ENCODE data around the gene MPPE1.

MPPE1 gene

DNA sequence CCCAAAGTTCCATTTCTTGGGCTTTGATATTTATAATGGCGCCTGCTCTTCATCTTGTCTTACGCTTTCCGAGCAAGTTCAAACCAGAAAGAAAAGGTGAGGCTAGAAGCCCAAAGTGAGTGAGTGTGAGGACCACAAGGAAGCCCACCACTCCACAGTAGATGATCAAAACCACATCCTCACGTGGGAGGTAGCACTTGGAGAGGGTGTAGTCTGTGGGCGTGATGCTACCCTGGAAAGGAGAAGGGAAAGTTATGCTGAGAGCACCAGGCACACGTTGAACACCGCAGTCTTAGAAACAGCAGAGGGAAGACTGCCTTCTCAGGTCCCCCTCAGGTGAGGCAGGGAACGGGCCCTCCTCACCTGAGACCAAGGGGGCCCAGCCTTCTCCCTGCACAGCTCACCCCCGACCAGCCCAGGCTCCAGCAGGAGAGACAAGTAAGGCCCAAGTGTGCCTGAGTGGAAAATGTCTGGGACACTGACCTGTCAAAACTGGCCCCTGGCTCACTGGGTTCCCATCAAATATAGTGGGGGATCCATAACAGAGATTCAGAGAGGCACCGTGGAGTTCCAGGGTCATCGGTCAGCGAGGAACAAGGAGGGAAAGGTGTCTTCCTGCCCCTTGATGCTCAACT lies 23.6 kb downstream of the MPPE1 start:
- no peak for DNase-seq (ENCODE audit: low read depth)

DNA sequence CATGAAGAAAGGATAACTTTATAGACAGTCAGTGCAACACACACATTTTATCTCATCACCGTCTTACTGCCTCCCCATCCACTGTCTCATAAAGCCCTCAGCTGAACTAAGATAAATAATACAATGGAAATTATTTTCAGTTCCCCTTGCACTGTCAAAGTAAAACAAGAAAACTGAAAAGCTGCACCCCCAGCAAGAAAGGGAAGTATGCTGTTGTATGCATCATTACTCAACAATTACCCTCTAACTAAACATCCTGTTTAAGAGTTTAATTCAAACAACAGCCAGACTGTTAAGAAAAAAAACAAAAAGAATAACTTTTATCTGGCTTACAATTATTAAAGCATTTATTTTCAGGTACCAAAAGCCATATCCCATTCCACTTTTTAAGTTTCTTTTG lies 25.0 kb downstream of the MPPE1 start:
- no peak for DNase-seq (ENCODE audit: low read depth)

DNA sequence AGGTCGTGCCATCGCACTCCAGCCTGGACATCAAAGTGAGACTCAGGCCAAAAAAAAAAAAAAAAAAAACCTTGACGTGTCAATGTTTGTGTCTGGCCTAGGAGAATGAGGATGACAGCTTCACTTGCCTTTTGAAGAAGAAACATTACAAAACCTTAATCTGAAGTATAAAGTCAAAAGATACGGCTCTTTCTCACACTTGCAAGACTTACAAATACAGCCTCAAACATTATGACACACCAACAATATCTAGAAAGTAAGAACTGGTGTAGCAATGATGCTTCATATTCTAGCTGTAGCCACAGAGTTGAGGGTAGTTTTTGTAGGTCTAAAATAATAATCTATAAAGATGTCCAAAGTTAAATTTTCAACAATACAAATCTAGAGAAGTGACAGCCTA lies 25.5 kb downstream of the MPPE1 start:
- no peak for DNase-seq (ENCODE audit: low read depth)

DNA sequence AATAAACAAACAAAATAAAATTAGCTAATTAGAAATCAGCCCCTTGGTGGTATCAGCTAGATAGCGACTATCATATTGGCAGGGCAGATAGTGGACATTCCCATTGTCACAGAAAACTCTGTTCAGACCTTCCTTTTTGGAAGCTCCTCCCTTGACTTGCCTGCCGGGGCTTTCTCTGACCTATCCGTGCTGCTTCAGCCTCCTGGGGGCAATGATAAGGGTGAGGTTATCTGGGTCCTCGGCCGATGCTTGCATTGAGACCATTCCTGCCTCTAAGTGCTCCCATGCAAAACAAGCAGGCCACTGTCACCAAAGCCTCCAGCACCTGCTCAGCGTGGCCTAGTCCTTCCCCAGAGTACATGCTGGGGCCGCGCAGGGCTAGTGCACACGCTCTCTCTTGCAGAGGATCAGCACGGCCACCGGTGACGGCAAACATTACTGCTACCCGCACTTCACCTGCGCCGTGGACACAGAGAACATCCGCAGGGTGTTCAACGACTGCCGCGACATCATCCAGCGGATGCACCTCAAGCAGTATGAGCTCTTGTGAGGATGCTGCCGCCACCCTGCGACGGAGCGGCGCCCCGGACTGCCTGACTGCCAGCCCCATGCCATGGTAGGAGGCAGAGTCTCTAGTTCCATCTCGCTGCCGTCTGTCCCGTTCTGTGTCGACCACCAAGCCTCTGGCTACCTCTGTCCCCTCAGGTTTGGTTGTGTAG lies 27.4 kb downstream of the MPPE1 start:
- no peak for DNase-seq (ENCODE audit: low read depth)

DNA sequence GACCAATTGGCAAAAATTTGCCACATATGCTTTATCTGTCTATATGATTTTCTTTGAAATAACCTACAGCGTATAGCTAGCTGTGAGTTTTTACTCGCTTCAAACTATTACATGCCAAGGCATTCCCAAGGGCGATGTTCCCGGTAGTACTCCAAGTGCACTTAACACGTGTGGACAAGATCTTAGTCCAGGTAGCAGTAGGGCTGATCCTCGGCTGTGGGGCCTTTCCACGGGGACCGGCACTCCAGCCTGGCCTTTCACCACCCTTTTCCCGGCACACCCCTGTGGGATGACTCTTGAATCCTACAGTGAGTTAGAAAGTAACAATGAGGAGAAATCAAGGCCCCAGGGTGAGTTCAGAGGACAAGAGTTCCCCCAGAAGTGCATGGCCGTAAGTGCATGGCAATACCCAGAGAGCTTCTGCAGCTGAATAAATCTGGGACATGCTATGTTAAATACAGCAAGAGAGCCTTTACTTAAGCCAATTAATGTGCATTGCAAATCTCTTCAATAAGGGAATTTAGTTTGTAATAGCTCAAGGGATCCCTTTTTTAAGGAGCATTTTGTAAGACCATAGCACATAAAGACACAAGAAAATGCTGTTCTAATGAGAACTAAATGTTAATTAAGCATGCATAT lies 30.5 kb downstream of the MPPE1 start:
- DNase-seq (ENCODE audit: low read depth), result no peak

DNA sequence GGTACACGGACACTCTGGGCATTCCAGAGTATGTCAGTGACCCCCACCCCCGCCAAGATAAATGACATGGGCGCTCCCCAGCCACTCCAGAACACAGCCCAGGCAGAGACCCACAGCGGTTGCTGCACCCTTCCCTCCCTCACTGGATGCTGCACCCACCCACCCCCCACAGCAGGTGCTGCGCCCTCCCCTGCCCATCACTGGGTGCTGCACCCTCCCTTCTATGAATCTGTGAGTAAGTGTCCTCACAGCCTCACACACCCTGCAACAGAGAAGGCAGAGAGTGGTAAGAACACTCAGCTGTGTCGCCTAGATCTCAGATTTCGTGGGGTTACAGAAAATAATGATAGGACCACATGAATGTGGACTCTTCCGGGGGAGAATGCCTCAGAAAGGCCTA lies 33.4 kb downstream of the MPPE1 start:
- no peak for DNase-seq (ENCODE audit: low read depth)

DNA sequence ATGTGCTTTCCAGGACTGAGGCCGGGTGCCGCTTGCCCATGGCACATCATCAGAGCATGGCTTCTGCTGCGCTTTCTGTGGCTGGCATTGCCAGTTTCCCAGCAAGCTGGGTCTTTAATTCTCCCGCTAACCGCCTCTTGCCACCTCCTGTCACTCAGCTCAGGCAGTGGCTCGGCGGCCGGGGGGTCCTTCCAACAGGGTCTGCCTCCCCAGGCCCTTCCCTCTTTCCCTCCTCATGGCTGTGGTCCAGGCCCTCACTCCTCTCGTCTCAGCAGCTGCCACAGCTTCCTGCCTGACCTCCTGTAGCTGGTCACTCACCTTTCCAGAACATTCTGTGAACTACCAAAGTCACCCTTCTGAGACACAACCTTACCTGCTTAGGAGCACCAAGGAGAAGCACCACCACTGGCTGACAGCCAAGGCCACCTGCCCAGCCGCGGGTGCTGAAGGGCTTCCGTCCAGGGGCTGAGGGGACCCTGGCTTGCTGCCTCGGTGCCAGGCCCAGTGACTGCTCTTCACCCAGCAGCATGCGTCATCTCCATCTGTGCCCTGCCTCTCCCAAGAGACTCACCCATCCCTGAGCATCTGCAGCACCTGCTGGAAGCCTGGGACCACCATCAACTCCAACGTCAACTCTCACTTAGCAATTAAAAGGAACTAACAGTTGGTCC lies 34.3 kb downstream of the MPPE1 start:
- no peak for DNase-seq (ENCODE audit: low read depth)

DNA sequence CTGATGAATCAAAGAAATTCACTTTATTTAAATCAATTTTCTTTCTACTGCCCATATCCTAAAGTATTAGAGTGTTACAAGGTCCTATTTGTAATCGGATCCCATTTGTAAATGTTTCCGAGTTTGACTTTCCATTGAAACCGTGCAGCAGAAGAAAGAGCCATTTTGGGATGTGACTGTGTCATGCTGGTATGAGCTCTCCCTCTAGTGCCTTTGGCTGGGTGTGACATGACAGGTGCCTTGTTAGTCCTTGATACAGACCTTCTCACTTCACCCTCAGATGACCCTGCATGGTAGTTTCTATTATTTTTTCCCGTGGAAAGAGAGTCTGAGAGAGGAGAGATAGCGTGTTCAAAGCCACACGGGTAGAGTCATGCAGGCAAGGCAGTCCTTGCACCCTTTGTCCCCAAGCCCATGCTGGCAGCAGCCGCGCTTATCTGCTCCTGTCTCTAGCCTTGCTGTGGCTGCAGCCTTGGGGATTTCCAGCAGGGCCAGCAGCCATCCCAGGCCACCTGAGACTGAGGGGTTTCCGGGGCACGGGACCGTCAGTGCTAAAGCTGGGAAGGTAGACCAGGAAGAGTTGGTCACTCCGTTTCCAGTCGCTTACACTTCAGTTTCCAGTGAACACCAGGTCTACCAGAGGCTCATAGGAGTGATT lies 35.5 kb downstream of the MPPE1 start:
- peak; percentile 26 for DNase-seq (ENCODE audit: low read depth)

DNA sequence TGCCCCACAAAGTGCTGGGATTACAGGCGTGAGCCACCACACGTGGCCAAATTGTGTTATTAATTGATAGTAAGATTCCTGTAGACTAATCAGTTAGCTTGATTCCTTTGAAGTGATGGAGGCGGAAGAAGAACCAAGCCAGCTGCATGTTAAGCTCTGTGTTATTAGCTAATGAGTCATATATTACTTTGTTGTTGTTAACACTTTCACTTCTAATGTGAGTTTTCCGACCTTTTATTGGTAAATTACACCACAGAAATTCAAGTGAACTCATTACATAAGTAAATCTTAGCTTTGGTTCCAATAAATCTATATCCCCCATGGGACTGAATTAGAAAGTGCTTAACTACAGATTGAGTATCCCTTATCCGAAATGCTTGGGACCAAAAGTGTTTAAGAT lies 36.6 kb downstream of the MPPE1 start:
- DNase-seq (ENCODE audit: low read depth), result no peak

DNA sequence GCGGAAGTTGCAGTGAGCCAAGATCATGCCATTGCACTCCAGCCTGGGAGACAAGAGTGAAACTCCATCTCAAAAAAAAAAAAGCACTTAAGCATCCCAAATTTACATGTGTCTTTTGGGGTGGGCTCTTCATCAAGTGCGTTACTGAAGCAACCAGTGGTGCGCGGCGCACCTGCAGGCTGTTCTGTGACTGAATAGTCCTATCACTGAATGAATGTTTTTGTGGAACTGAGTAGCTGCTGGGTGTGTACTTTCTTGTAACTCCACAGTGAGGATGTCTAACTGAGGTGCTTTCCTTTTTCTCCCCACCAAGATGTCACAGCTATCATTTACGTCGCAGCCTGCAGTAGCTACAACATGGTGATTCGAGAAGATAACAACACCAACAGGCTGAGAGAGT lies 39.9 kb downstream of the MPPE1 start:
- no peak for DNase-seq (ENCODE audit: low read depth)

DNA sequence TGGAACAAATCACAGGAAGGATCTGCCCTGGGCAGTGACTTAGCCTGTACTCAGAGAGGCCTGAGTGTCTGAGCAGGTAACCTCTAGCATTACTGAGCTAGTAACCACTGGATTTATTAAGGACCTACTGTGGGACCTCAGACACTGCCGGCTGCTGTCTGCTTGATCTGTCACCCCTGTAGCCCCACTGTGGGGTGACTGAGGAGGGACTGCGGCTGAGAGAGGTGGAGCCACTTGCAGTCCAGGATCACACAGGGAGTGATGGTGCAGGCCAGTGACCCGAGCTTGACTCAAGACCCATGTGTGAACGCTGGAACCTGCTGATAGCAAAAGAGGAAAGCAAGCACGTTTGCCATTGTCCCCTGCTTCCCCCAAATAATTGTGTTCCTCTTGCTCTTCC lies 41.4 kb downstream of the MPPE1 start:
- no peak for DNase-seq (ENCODE audit: low read depth)

DNA sequence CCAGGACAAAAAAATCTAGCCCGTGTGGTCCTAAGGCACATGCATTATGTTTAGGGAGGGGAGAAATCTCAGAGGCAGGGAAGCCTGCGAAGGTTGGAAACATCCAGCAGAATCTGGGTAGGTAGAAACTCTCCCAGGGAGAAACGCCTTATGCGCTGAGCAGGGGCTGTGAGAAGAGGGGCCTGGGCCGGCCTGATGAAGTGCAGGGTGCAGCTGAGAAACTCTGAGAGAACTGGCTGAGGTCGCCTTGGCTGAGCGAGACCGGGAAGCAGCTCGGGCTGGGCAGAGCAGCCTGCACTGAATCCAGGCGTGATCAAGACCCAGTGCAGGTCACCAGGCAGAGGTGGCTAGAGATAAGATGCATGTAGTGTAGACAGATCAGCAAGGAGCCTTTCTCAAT lies 41.8 kb downstream of the MPPE1 start:
- no peak for DNase-seq (ENCODE audit: low read depth)

DNA sequence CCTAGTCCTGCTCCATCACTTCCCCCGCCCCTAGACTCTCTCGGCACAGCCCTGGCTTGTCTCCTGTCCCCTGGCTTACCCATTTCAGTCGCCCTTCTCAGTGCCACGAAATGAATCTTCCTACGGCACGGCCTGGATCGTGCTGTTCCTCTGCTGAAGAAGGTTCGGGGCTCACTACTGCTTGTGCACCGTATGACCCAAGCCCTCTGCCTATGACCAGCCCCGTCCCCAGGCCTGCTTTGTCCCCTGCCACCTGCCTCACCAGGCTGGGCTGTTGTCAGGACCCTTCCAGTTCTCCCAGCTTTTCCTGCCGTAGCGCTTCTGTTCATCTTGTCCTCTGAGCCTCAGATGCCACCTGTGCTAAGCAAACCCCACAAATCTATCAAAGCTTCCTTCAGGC lies 43.0 kb downstream of the MPPE1 start:
- no peak for DNase-seq (ENCODE audit: low read depth)

DNA sequence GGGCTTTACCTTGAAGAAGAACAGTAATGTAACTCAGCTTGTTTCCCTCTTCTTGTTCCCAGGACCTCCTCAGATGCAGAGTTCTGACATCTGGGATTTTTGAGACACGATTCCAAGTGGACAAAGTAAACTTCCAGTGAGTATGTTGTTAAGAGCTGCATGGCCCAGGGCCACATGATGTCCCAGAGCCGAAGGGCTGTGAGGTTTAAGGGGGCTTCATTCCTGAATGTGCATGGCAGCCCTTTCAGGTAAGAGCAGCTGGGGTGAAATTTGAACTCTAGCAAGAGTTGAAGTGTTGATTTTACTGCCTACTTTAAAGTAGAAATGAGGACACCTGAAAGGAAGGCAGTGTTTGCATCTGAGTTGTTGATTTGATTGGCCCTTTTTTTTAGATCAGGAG lies 43.6 kb downstream of the MPPE1 start:
- no peak for DNase-seq (ENCODE audit: low read depth)

DNA sequence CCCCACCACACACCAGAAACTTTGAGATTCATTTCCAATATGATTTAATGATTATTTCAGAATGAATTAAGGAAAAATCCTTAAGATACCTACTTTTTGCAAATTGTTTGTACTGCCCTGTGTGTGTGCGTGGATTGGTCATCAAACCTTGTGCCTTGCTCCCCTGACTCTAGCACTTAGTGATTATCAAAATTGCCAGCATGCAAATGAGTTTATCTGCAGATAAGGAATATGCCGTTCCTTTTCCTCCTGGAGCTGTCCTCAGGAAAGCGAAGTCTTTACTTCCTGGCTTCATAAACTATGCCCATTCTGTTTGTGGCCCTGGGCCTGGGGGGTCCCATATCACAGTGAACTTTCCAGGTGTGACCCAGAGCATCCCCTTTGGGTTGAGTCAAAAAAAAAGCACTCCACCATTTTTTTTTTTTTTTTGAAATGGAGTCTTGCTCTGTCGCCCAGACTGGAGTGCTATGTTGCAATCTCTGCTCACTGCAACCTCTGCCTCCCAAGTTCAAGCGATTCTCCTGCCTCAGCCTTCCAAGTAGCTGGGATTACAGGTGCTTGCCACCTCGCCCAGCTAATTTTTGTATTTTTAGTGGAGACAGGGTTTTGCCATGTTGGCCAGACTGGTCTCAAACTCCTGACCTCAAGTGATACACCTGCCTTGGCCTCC lies 45.5 kb downstream of the MPPE1 start:
- no peak for DNase-seq (ENCODE audit: low read depth)

DNA sequence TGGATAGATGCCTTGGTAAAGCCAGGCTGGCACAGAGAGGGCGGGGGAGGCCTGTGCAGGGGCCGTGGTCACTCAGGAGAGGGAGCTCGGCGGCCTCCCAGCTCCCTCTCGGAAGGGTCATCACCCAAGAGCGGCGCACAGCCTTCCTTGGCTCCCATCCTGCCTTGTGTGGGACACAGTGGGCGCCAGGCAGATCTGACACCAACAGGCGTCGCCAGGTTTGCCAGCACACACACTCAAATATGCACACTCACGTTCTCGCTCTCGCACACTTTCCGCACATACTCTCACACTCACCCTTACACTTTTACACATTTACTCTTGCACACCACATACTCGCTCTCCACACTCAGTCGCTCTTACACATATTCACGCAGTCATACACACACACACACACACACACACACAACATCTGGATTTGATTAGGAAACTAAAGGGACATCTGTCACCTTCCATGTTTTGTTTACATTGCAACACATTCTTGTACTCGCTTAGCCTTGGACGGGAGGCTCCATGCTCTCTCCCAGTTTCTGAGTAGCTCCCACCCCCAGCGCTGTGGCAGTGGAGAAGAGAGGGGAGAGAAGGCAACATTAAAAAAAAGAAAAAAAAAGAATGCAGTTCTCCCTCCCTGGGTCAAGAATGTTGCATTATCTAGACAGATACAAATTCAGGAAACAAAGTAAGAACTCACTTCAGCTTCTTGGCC lies 46.4 kb downstream of the MPPE1 start:
- no peak for DNase-seq (ENCODE audit: low read depth)

DNA sequence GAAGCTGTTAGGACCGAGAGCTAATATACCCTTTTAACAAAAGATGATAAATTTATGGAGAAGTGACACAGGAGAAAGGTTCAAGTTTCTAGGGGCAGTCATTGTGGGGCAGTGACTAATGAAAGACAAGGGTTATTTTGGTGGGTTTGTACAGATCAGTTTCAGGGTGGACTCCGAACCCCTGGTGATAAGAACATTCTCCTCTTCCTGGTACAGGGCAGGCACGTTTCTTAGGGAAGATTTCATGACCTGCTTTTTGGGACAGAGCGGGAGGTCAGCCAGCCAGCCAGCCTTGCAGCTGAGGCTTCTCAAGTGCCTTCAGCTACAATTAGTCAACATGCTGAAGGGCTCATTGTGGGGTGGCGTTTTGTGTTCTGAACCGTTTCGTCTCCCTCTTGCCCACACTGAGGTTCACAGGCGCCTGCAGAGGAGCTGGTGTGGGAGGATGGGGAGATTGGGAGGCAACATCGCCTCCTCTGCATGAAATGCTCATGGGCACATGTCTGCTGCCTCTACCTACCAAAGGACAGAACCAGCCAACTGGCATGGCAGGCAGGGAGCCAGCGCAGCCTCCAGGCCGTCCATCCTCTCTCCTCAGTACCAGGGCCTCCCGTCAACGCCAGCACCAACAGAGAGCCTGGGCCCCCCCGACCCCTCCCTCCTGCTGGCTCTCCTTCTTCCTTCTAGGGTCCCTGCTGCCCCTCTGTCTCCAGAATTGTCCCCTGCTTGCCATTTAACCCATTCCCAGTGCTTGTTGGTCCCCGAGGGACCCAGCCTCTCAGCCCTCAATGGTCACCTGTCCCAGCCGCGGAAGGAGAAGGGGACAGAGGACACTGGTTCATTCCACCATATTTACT lies 47.3 kb downstream of the MPPE1 start:
- no peak for DNase-seq (ENCODE audit: low read depth)

DNA sequence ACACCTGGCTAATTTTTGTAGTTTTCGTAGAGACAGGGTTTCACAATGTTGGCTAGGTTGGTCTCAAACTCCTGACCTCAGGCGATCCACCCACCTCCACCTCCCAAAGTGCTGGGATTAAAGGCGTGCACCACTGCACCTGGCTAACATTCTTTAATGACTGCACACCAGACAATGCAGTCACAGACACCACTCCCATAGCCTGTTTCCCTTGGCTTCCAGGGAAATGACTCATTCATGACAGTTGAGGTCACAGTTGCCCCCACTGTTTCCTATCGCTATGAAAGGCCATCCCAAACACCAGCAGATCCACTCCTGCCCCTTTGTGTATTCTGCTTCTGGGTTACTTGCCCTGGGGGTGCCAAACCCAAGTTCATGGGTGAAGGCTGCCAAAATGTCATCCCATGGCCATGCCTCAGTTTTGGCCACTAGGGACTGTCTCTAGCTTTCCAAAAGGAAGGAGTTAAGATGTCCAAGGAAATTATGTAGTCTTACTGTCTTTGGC lies 48.2 kb downstream of the MPPE1 start:
- peak; percentile 50 for DNase-seq (ENCODE audit: low read depth)

DNA sequence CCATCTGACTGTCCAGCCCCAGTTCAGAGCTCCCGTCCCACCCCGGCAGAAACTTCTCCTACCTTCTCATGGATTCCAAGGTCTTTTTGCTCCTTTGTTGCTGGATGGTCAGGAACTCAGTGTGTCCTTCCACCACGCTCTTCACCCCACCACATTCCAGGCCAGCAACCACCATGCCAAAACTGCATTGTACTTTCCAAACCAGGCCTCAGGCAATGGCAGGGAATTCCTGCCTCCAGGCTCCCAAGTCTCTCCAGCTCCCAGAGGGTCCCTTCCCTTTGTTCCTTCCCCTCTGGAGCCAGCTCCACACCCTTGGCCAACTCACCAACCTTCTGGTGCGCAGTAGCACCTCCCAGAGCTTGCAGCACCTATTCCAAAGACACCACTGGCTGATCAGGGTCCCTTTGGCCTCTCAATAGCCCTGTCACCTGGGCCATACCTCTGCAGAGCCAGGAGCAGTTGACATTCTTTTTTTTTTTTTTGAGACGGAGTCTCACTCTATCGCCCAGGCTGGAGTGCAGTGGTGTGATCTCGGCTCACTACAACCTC lies 48.8 kb downstream of the MPPE1 start:
- no peak for DNase-seq (ENCODE audit: low read depth)

Data from stromal cell of bone marrow (primary cell).